Astrocyte (in vitro differentiated cells and primary cell): ENCODE results near the gene RASIP1. TPM values are rescaled to one million over a fixed set of nuclear protein-coding genes. Genes with fewer than 3 reads are reported as not detected.

ENCODE experiments used
- DNase-seq: peaks from one replicate; pipeline ENCODE4 v3.0.0-alpha.2; 2010; ENCODE audit warnings: low read depth
- FAIRE-seq: peaks from 2 replicates; lab custom pipeline; 2011; peaks lifted over from hg19 to GRCh38; lab: Jason Lieb, UNC
- H2AFZ ChIP-seq: 2 replicates; pipeline ENCODE4 v1.6.0; 2012; ENCODE audit warnings: low read depth, low read length, inconsistent platforms
- H3K27ac ChIP-seq: 2 replicates; pipeline ENCODE4 v1.5.1; 2011; ENCODE audit warnings: low read depth, low read length, inconsistent platforms
- H3K27me3 ChIP-seq: 2 replicates; pipeline ENCODE4 v1.6.0; 2011; ENCODE audit warnings: low read length, inconsistent platforms; ENCODE audit not compliant: insufficient read depth
- H3K36me3 ChIP-seq: 2 replicates; pipeline ENCODE4 v1.5.1; 2011; ENCODE audit warnings: low read length, inconsistent platforms; ENCODE audit not compliant: insufficient read depth
- H3K4me1 ChIP-seq: 2 replicates; pipeline ENCODE4 v1.5.1; 2011; ENCODE audit warnings: low read length, inconsistent platforms; ENCODE audit not compliant: insufficient read depth
- H3K4me2 ChIP-seq: 2 replicates; pipeline ENCODE4 v1.6.0; 2012; ENCODE audit warnings: low read length, inconsistent platforms
- H3K4me3 ChIP-seq: 2 replicates; pipeline ENCODE4 v1.5.1; 2011; ENCODE audit warnings: low read depth, mild to moderate bottlenecking, low read length, inconsistent platforms; ENCODE audit not compliant: insufficient read depth
- H3K79me2 ChIP-seq: 2 replicates; pipeline ENCODE4 v1.6.0; 2012; ENCODE audit warnings: mild to moderate bottlenecking, low read length, inconsistent platforms; ENCODE audit not compliant: insufficient read depth
- H3K9ac ChIP-seq: 2 replicates; pipeline ENCODE4 v1.6.0; 2012; ENCODE audit warnings: mild to moderate bottlenecking, low read length, inconsistent platforms
- H3K9me3 ChIP-seq: 2 replicates; pipeline ENCODE4 v1.5.1; 2012; ENCODE audit warnings: low read depth, mild to moderate bottlenecking, low read length, inconsistent platforms; ENCODE audit not compliant: insufficient read depth
- H4K20me1 ChIP-seq: 2 replicates; pipeline ENCODE4 v1.6.0; 2012; ENCODE audit warnings: low read length, inconsistent platforms; ENCODE audit not compliant: insufficient read depth
- H3K27ac Mint-ChIP-seq: one replicate; pipeline ENCODE4 v1.8.0; 2021; ENCODE audit warnings: mild to moderate bottlenecking, mixed read lengths; ENCODE audit not compliant: unreplicated experiment
- H3K27me3 Mint-ChIP-seq: one replicate; pipeline ENCODE4 v1.8.0; 2021; ENCODE audit warnings: low read depth, mixed read lengths; ENCODE audit not compliant: unreplicated experiment
- H3K36me3 Mint-ChIP-seq: one replicate; pipeline ENCODE4 v1.8.0; 2021; ENCODE audit warnings: low read depth, mixed read lengths; ENCODE audit not compliant: unreplicated experiment
- H3K4me1 Mint-ChIP-seq: one replicate; pipeline ENCODE4 v1.8.0; 2021; ENCODE audit warnings: low read depth, mixed read lengths; ENCODE audit not compliant: unreplicated experiment
- H3K4me3 Mint-ChIP-seq: one replicate; pipeline ENCODE4 v1.8.0; 2021; ENCODE audit warnings: mild to moderate bottlenecking, moderate library complexity, mixed read lengths; ENCODE audit not compliant: unreplicated experiment
- H3K9me3 Mint-ChIP-seq: one replicate; pipeline ENCODE4 v1.8.0; 2021; ENCODE audit warnings: mild to moderate bottlenecking, mixed read lengths; ENCODE audit not compliant: unreplicated experiment
- CTCF ChIP-seq: IDR thresholded peaks from 2 replicates; pipeline ENCODE4 v1.5.1; 2011; ENCODE audit warnings: low read depth, mild to moderate bottlenecking, inconsistent platforms, low read length, moderate library complexity; ENCODE audit not compliant: insufficient read depth
- EZH2 ChIP-seq: IDR thresholded peaks from 2 replicates; pipeline ENCODE4 v1.6.1; 2012; ENCODE audit warnings: mild to moderate bottlenecking, low read length, inconsistent platforms; ENCODE audit not compliant: insufficient read depth
- total RNA-seq: library from RNA; stranded (reverse); gene quantifications from 2 replicates; pipeline ENCODE4 v1.2.1, GENCODE V29; 2021

Gene RASIP1
- total RNA-seq, 1 donor from 2014 or later = 0.68 TPM

GRCh38 chr19:48705431-48705830, 35.0 kb downstream of the RASIP1 start:
- H3K4me2 ChIP-seq = no peak overlapping the region
- FAIRE-seq (no peak), DNase-seq (no peak)
- H4K20me1 ChIP-seq = no peaks in the 10 kb centered on the region
- Mint-ChIP-seq H3K4me1 (no peaks in the 10 kb centered on the region), H3K27me3 (no peaks in the 10 kb centered on the region), H3K9me3 (no peaks in the 10 kb centered on the region), H3K27ac (no peak overlapping the region), H3K4me3 (no peak overlapping the region), H3K36me3 (peaks cover 19% of the 10 kb centered on the region)
- H3K9me3 ChIP-seq = no peaks in the 10 kb centered on the region
- TF ChIP-seq CTCF (no peak), EZH2 (no peak)
- no peaks in the 10 kb centered on the region for H3K79me2 ChIP-seq
- H3K4me3 ChIP-seq = no peak overlapping the region
- no peaks in the 10 kb centered on the region for H3K36me3 ChIP-seq
- H3K9ac ChIP-seq = no peak overlapping the region
- no peaks in the 10 kb centered on the region for H3K4me1 ChIP-seq
- H2AFZ ChIP-seq = no peak overlapping the region
- H3K27me3 ChIP-seq = no peaks in the 10 kb centered on the region
- no peak overlapping the region for H3K27ac ChIP-seq

- H3K4me2 ChIP-seq = no peak overlapping the region
- no peaks in the 10 kb centered on the region for H3K9me3 Mint-ChIP-seq
- H3K27ac Mint-ChIP-seq = no peak overlapping the region
- no peak overlapping the region for H2AFZ ChIP-seq
- H3K4me1 Mint-ChIP-seq = peaks cover 1% of the 10 kb centered on the region
- no peaks in the 10 kb centered on the region for H3K27me3 ChIP-seq
- H3K4me1 ChIP-seq = peaks cover 4% of the 10 kb centered on the region
- H3K79me2 ChIP-seq = no peaks in the 10 kb centered on the region
- no peaks in the 10 kb centered on the region for H3K36me3 ChIP-seq
- H3K36me3 Mint-ChIP-seq = peaks cover 17% of the 10 kb centered on the region
- H3K4me3 Mint-ChIP-seq = no peak overlapping the region
- H4K20me1 ChIP-seq = no peaks in the 10 kb centered on the region
- no peak overlapping the region for H3K9ac ChIP-seq
- DNase-seq (no peak), FAIRE-seq (no peak)
- H3K4me3 ChIP-seq = no peak overlapping the region
- no peaks in the 10 kb centered on the region for H3K9me3 ChIP-seq
- TF ChIP-seq CTCF (no peak), EZH2 (no peak)
- no peaks in the 10 kb centered on the region for H3K27me3 Mint-ChIP-seq
- H3K27ac ChIP-seq = no peak overlapping the region
Measured at GRCh38 chr19:48703316-48703715, 37.1 kb downstream of the RASIP1 start.

- DNase-seq (no peak), FAIRE-seq (no peak)
- peaks cover 1% of the 10 kb centered on the region for H3K4me1 Mint-ChIP-seq
- Histone ChIP-seq H3K9me3 (no peaks in the 10 kb centered on the region), H3K9ac (no peak overlapping the region), H3K79me2 (no peaks in the 10 kb centered on the region), H3K27ac (no peak overlapping the region), H3K4me2 (no peak overlapping the region), H3K27me3 (no peaks in the 10 kb centered on the region), H4K20me1 (no peaks in the 10 kb centered on the region), H3K4me3 (no peak overlapping the region), H3K4me1 (peaks cover 9% of the 10 kb centered on the region), H3K36me3 (no peaks in the 10 kb centered on the region), H2AFZ (no peak overlapping the region)
- H3K9me3 Mint-ChIP-seq = no peaks in the 10 kb centered on the region
- no peak for TF ChIP-seq EZH2
- TF ChIP-seq CTCF = no peak
- peaks cover 17% of the 10 kb centered on the region for H3K36me3 Mint-ChIP-seq
- H3K27me3 Mint-ChIP-seq = peaks cover 2% of the 10 kb centered on the region
- H3K27ac Mint-ChIP-seq = no peak overlapping the region
- no peak overlapping the region for H3K4me3 Mint-ChIP-seq
Measured at GRCh38 chr19:48702701-48703100, 37.7 kb downstream of the RASIP1 start.
